Effector memory CD4-positive, alpha-beta T cell (primary cell): ENCODE measurements around the gene OSBPL3.

Experiments used
- DNase-seq, 3 donors: peaks; one replicate each; pipeline ENCODE4 v3.0.0-alpha.2; 2020
- H3K27ac ChIP-seq: 2 replicates; pipeline ENCODE4 v1.7.0; 2013; ENCODE audit warnings: mild to moderate bottlenecking, low read length, moderate library complexity; ENCODE audit not compliant: insufficient read depth, poor library complexity, severe bottlenecking
- H3K27me3 ChIP-seq: replicated peaks from 2 replicates; pipeline ENCODE4 v1.7.0; 2013; ENCODE audit warnings: mild to moderate bottlenecking, low read length; ENCODE audit not compliant: insufficient read depth, control insufficient read depth, poor library complexity, severe bottlenecking
- H3K36me3 ChIP-seq: 2 replicates; pipeline ENCODE4 v1.7.0; 2013; ENCODE audit warnings: mild to moderate bottlenecking, low read length, moderate library complexity; ENCODE audit not compliant: control insufficient read depth, insufficient read depth
- H3K4me1 ChIP-seq: 2 replicates; pipeline ENCODE4 v1.7.0; 2013; ENCODE audit warnings: low read length, mild to moderate bottlenecking; ENCODE audit not compliant: control insufficient read depth, insufficient read depth, poor library complexity, severe bottlenecking
- H3K4me3 ChIP-seq: 2 replicates; pipeline ENCODE4 v1.7.0; 2013; ENCODE audit warnings: low read length, low read depth, mild to moderate bottlenecking; ENCODE audit not compliant: insufficient read depth, poor library complexity, severe bottlenecking
- H3K9me3 ChIP-seq: 2 replicates; pipeline ENCODE4 v1.7.0; 2013; ENCODE audit warnings: mild to moderate bottlenecking, low read length, moderate library complexity; ENCODE audit not compliant: control insufficient read depth

The OSBPL3 gene

GRCh38 chr7:24862461-24862860 lies 117.5 kb downstream of the OSBPL3 start:
- H3K36me3 ChIP-seq: peaks cover 23% of the 10 kb centered on the region
- no peak overlapping the region for H3K27ac ChIP-seq
- H3K9me3 ChIP-seq: no peaks in the 10 kb centered on the region
- H3K27me3 ChIP-seq: no peaks in the 10 kb centered on the region
- no peak overlapping the region for H3K4me3 ChIP-seq
- H3K4me1 ChIP-seq: no peaks in the 10 kb centered on the region
- no peak for DNase-seq

GRCh38 chr7:24861336-24861735 lies 118.6 kb downstream of the OSBPL3 start:
- Histone ChIP-seq H3K4me3 (no peak overlapping the region), H3K27ac (no peak overlapping the region), H3K27me3 (no peaks in the 10 kb centered on the region), H3K9me3 (no peaks in the 10 kb centered on the region), H3K36me3 (peaks cover 23% of the 10 kb centered on the region), H3K4me1 (no peaks in the 10 kb centered on the region)
- DNase-seq: no peak

- H3K36me3 ChIP-seq: peaks cover 23% of the 10 kb centered on the region
Measured at GRCh38 chr7:24860611-24861010, 119.4 kb downstream of the OSBPL3 start.

GRCh38 chr7:24858108-24858977 lies 121.6 kb downstream of the OSBPL3 start:
- no peak overlapping the region for H3K27ac ChIP-seq
- H3K4me1 ChIP-seq: no peaks in the 10 kb centered on the region
- H3K36me3 ChIP-seq: peaks cover 6% of the 10 kb centered on the region
- no peaks in the 10 kb centered on the region for H3K9me3 ChIP-seq
- H3K27me3 ChIP-seq: no peaks in the 10 kb centered on the region
- DNase-seq: no peak
- H3K4me3 ChIP-seq: no peak overlapping the region

More at GRCh38 chr7:24860611-24861010, 119.4 kb downstream of the OSBPL3 start:
- Histone ChIP-seq H3K27ac (no peak overlapping the region), H3K9me3 (no peaks in the 10 kb centered on the region), H3K4me1 (no peaks in the 10 kb centered on the region), H3K27me3 (no peaks in the 10 kb centered on the region), H3K4me3 (no peak overlapping the region)
- DNase-seq: no peak

GRCh38 chr7:24857623-24858022 lies 122.4 kb downstream of the OSBPL3 start:
- H3K9me3 ChIP-seq: no peaks in the 10 kb centered on the region
- H3K27ac ChIP-seq: no peak overlapping the region
- no peak overlapping the region for H3K4me3 ChIP-seq
- H3K4me1 ChIP-seq: no peaks in the 10 kb centered on the region
- peaks cover 4% of the 10 kb centered on the region for H3K36me3 ChIP-seq
- H3K27me3 ChIP-seq: no peaks in the 10 kb centered on the region
- no peak for DNase-seq

- H3K9me3 ChIP-seq: no peaks in the 10 kb centered on the region
- no peak overlapping the region for H3K4me3 ChIP-seq
- peaks cover 11% of the 10 kb centered on the region for H3K36me3 ChIP-seq
- DNase-seq: no peak
- no peaks in the 10 kb centered on the region for H3K4me1 ChIP-seq
- H3K27me3 ChIP-seq: no peaks in the 10 kb centered on the region
- H3K27ac ChIP-seq: no peak overlapping the region
Measured at GRCh38 chr7:24854866-24855265, 125.1 kb downstream of the OSBPL3 start.

- no peaks in the 10 kb centered on the region for H3K27me3 ChIP-seq
- peaks cover 27% of the 10 kb centered on the region for H3K36me3 ChIP-seq
- no peak overlapping the region for H3K27ac ChIP-seq
- DNase-seq: no peak
- no peaks in the 10 kb centered on the region for H3K4me1 ChIP-seq
- H3K9me3 ChIP-seq: no peaks in the 10 kb centered on the region
- no peak overlapping the region for H3K4me3 ChIP-seq
Measured at GRCh38 chr7:24851786-24852185, 128.2 kb downstream of the OSBPL3 start.

- no peaks in the 10 kb centered on the region for H3K4me1 ChIP-seq
- no peak overlapping the region for H3K27ac ChIP-seq
- peaks cover 22% of the 10 kb centered on the region for H3K36me3 ChIP-seq
- no peaks in the 10 kb centered on the region for H3K27me3 ChIP-seq
- no peak overlapping the region for H3K4me3 ChIP-seq
- no peak for DNase-seq
- no peaks in the 10 kb centered on the region for H3K9me3 ChIP-seq
Measured at GRCh38 chr7:24848878-24849277, 131.1 kb downstream of the OSBPL3 start.

GRCh38 chr7:24847754-24848153 lies 132.2 kb downstream of the OSBPL3 start:
- no peak for DNase-seq
- H3K27me3 ChIP-seq: no peaks in the 10 kb centered on the region
- H3K4me3 ChIP-seq: no peak overlapping the region
- H3K4me1 ChIP-seq: no peaks in the 10 kb centered on the region
- no peaks in the 10 kb centered on the region for H3K9me3 ChIP-seq
- no peak overlapping the region for H3K27ac ChIP-seq
- peaks cover 22% of the 10 kb centered on the region for H3K36me3 ChIP-seq

GRCh38 chr7:24843821-24844434 lies 136.1 kb downstream of the OSBPL3 start:
- Histone ChIP-seq H3K9me3 (no peaks in the 10 kb centered on the region), H3K4me1 (no peaks in the 10 kb centered on the region), H3K4me3 (no peak overlapping the region), H3K36me3 (peaks cover 22% of the 10 kb centered on the region), H3K27ac (no peak overlapping the region), H3K27me3 (no peaks in the 10 kb centered on the region)
- no peak for DNase-seq
